GM18909 (cell line): ENCODE data around the gene DAP.

Experiments used
- ATAC-seq: cut with Tn5 transposase; IDR thresholded peaks from one replicate; pipeline ENCODE4 v1.9.1; 2021; ENCODE audit warnings: mild to moderate bottlenecking; ENCODE audit not compliant: unreplicated experiment, poor library complexity

Gene DAP

GRCh38 chr5:10695759-10696543, 65.1 kb downstream of the DAP start:
- ATAC-seq: no peak

- peak; percentile 52 for ATAC-seq
These were observed 65.9 kb downstream of the DAP start for GRCh38 chr5:10695055-10695649.

- no peak for ATAC-seq
These were observed 68.9 kb downstream of the DAP start for GRCh38 chr5:10691826-10692785.

- no peak for ATAC-seq
These were observed 70.3 kb downstream of the DAP start for GRCh38 chr5:10690460-10691440.

GRCh38 chr5:10689391-10690081, 71.5 kb downstream of the DAP start:
- ATAC-seq: peak; percentile 29

GRCh38 chr5:10688651-10689171, 72.3 kb downstream of the DAP start:
- ATAC-seq: no peak

GRCh38 chr5:10686890-10687289, 74.1 kb downstream of the DAP start:
- no peak for ATAC-seq

- peak; percentile 74 for ATAC-seq
These were observed 75.9 kb downstream of the DAP start for GRCh38 chr5:10685115-10685521.

GRCh38 chr5:10684303-10685086, 76.5 kb downstream of the DAP start:
- ATAC-seq: peak; percentile 63

GRCh38 chr5:10682801-10683525, 78.1 kb downstream of the DAP start:
- no peak for ATAC-seq

GRCh38 chr5:10681731-10682679, 79.0 kb downstream of the DAP start:
- ATAC-seq: no peak

- no peak for ATAC-seq
These were observed 80.1 kb downstream of the DAP start for GRCh38 chr5:10680876-10681481.

GRCh38 chr5:10679336-10679988, 81.6 kb downstream of the DAP start:
- no peak for ATAC-seq

- ATAC-seq: no peak
These were observed 82.8 kb downstream of the DAP start for GRCh38 chr5:10678244-10678643.

- ATAC-seq: no peak
These were observed 83.5 kb downstream of the DAP start for GRCh38 chr5:10677533-10677932.
